Activated CD4-positive, alpha-beta T cell treated with anti-CD3 and anti-CD28 coated beads for 1 hour (primary cell): ENCODE data around the gene BEST1.
"Not testable (repeated sequence)": the region's sequence is repeated elsewhere in the genome, so short reads cannot be mapped to it uniquely, and the experiment has no call there.

Source experiments
- DNase-seq: peaks from one replicate; pipeline ENCODE4 v3.0.0-alpha.2; 2020

The BEST1 gene

DNA sequence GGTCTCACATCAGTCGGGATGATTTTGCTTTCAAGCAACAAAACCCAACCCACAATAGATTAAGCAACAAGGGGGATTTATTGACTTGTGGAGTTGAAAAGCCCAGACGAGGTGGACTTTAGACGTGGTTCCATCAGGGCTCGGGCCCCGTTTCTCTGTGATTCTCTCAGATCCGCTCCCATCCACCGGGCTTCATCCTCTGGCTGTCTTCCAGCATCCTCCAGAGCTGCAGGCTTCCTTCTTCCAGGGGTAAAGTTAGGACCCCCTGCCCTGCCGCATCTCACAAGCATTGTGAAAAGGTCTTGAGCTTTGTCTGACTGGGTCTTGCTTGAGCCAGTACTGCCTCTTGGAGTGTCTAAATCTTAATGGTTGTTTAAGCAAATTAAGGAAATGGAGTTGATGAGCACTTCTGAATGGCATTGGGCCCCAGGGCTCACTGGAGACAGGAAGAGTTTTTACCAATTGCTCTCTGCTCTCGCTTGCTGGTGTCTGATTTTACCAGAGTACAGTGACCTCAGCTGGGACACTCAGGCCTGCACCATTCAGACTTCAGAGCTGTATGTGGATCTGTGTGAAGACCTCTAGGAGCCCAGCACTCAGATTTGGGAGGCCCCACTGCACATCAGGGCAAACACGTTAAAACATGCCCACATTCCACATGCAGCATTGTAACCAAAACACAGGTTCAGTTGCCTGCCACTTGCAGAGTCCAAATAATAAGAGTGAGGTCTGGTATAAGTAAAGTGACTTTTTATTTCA, 30.8 kb downstream of the BEST1 start:
- no peak for DNase-seq

GRCh38 chr11:61983419-61983818, 33.3 kb downstream of the BEST1 start:
- DNase-seq = no peak

- DNase-seq = no peak
Measured at GRCh38 chr11:61985869-61986268, 35.7 kb downstream of the BEST1 start.

GRCh38 chr11:61994981-61995380, 44.8 kb downstream of the BEST1 start:
- DNase-seq = no peak

GRCh38 chr11:61996933-61997332, 46.8 kb downstream of the BEST1 start:
- no peak for DNase-seq

- DNase-seq = no peak
Measured at GRCh38 chr11:61999141-61999975, 49.2 kb downstream of the BEST1 start.

DNA sequence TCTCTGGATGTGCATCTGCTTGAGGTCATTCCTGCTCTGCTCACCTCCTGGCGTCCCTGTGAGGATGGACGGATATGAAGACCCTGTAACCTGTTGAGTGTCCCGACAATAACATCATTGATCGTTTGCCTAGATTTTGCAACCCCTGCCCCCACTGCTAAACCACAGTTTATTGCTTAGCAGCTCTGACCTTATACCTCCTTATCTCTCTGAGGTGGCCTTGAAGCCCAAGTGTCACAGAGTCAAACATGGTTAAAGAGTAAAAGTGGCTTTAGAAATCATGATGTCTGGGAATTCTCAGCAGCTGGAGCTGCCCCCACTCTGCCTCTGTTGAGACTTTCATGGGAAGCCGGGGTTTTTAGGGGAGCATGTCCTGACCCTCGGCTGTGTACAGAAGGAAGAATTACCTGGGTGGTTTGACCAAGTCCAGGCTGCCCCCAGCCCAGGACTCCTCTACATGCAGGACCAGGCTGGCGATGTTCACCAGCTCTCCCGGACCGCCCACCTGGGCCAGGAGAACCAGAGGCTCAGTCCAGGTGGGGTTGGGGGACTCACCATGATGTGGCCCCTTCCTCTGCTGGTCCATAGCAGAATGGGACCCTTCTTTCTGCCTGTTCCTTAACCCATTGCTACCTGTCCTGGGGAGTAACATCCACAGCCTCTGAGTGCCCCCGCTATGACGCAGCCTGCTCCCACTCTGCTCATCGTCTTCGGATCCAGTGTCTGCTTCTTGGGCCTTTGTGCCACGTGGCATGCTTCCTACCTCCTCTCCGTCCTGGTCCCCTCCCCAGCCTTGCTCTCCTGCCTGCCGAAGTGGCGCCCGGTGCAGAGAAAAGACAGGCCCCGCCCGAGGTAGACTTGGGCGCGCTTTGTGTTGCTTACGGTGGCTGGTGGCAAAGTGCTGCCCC, 50.6 kb downstream of the BEST1 start:
- DNase-seq = no peak

- no peak for DNase-seq
Measured at GRCh38 chr11:62001450-62002191, 51.5 kb downstream of the BEST1 start.

DNA sequence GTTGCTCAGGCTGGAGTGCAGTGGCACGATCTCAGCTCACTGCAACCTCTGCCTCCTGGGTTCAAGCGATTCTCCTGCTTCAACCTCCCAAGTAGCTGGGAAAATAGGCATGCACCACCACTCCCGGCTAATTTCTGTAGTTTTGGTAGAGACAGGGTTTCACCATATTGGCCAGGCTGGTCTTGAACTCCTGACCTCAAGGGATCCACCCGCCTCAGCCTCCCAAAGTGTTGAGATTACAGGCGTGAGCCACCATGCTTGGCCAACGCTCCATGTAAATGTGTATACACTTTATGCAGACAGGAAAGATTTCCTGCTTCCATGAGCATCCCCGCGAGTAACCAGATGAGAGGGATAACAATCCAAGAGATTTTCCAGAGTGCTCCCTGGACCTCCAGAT, 52.1 kb downstream of the BEST1 start:
- not testable (repeated sequence) for DNase-seq

GRCh38 chr11:62004473-62004872, 54.3 kb downstream of the BEST1 start:
- DNase-seq = no peak

GRCh38 chr11:62008193-62008592, 58.0 kb downstream of the BEST1 start:
- DNase-seq = no peak

- no peak for DNase-seq
Measured at GRCh38 chr11:62010935-62011528, 60.9 kb downstream of the BEST1 start.

DNA sequence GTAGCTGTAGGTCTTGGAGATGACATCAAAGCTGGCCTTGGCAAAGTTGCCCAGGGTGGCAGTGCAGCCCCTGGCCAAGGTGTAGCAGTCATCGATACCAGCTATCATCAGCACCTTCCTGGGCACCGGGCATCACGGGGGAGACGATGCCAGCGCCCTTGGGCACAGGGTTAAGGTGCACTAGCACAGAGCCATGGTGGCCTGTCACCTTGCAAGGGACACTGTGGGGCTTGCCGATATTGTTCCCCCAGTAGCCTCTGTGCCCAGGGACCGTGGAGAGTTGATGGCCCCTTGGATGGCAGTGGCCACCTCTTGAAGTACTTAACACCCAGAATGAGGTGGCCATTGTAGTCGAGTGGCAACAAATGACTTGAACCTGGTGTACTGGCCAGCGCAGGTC, 61.7 kb downstream of the BEST1 start:
- DNase-seq = no peak

- no peak for DNase-seq
Measured at GRCh38 chr11:62012451-62012831, 62.3 kb downstream of the BEST1 start.

- no peak for DNase-seq
Measured at GRCh38 chr11:62012832-62013461, 62.8 kb downstream of the BEST1 start.
